KMS-11 (cell line): ENCODE data around the gene MAML2.

Experiments
- H2AFZ ChIP-seq: fragments of 200-600 bp; sonication (generic); 2 replicates; pipeline ENCODE4 v1.6.1; 2016; ENCODE audit warnings: antibody characterized with exemption, mixed run types, low read depth
- H3K27ac ChIP-seq: fragments of 200-600 bp; sonication (generic); 2 replicates; pipeline ENCODE4 v1.6.1; 2016; ENCODE audit warnings: mild to moderate bottlenecking, mixed run types
- H3K27me3 ChIP-seq: fragments of 200-600 bp; sonication (generic); 2 replicates; pipeline ENCODE4 v1.6.1; 2017; ENCODE audit warnings: mild to moderate bottlenecking, low read depth, mixed run types, moderate library complexity; ENCODE audit not compliant: insufficient read depth
- H3K36me3 ChIP-seq: fragments of 200-600 bp; sonication (generic); 2 replicates; pipeline ENCODE4 v1.6.1; 2017; ENCODE audit warnings: mild to moderate bottlenecking, mixed run types; ENCODE audit not compliant: insufficient read depth
- H3K4me1 ChIP-seq: fragments of 200-600 bp; sonication (generic); 2 replicates; pipeline ENCODE4 v1.6.1; 2016; ENCODE audit warnings: mild to moderate bottlenecking, low read depth, mixed run types; ENCODE audit not compliant: poor library complexity, severe bottlenecking
- H3K4me2 ChIP-seq: fragments of 200-600 bp; sonication (generic); 2 replicates; pipeline ENCODE4 v1.7.0; 2016; ENCODE audit warnings: mild to moderate bottlenecking, mixed run types
- H3K4me3 ChIP-seq: fragments of 200-600 bp; sonication (generic); IDR thresholded peaks from 2 replicates; pipeline ENCODE4 v1.6.1; 2017; ENCODE audit warnings: low read depth, low read length, mixed read lengths; ENCODE audit not compliant: insufficient read depth
- H3K79me2 ChIP-seq: fragments of 200-600 bp; sonication (generic); 2 replicates; pipeline ENCODE4 v1.6.1; 2016; ENCODE audit warnings: low read depth, mixed run types; ENCODE audit not compliant: insufficient read depth
- H3K9ac ChIP-seq: fragments of 200-600 bp; sonication (generic); 2 replicates; pipeline ENCODE4 v1.6.1; 2016; ENCODE audit warnings: mild to moderate bottlenecking, mixed run types
- H4K20me1 ChIP-seq: fragments of 200-600 bp; sonication (generic); 2 replicates; pipeline ENCODE4 v1.6.1; 2016; ENCODE audit warnings: mild to moderate bottlenecking, mixed run types; ENCODE audit not compliant: insufficient read depth
- TF ChIP-seq, protein P1 (sequence below): fragments of 200-600 bp; sonication (generic); conservative IDR thresholded peaks from 2 replicates; pipeline ENCODE4 v1.6.1; 2017; ENCODE audit warnings: low read depth, mild to moderate bottlenecking, antibody characterized with exemption, low read length, moderate library complexity, mixed read lengths

Gene MAML2

DNA sequence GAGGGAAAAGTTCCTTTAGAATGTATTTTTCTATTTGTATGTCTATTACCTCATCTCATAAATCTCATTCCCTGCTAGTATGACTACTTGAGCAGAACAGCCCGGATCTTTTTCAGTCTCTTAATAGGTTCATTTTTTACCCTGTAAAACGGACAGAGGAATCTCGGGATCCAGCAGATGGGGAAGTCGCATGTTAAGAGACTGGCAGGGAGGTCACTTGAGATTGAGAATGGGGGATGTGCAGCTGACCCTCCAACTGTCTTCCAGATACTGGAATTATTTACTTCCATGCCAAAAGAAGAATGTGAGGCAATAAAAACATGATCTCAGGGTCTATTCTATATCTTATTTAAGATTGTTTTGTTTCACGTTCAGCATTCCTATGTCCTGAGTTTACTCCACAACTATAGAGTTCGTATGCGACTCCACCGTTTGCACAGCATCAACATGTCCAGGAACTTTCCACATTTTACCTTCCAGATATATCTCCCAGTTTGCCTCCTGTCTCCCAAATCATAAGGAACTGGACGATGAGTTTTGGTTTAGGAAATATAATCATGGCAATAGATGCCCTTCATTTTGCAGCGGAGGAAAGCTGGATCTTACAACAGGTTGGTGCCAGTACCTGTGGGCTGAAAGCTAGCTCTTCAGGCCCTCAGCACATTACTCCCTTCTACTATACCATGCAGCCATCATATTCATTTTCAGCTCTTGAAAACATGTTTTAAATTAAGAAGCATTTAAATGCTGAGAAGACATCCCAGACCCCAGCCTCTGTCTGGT is 181.5 kb downstream of the MAML2 start:
- H3K4me1 ChIP-seq: no peaks in the 10 kb centered on the region
- no peaks in the 10 kb centered on the region for H4K20me1 ChIP-seq
- H3K27ac ChIP-seq: no peak overlapping the region
- no peaks in the 10 kb centered on the region for H3K79me2 ChIP-seq
- H3K27me3 ChIP-seq: no peaks in the 10 kb centered on the region
- TF ChIP-seq, protein P1, sequence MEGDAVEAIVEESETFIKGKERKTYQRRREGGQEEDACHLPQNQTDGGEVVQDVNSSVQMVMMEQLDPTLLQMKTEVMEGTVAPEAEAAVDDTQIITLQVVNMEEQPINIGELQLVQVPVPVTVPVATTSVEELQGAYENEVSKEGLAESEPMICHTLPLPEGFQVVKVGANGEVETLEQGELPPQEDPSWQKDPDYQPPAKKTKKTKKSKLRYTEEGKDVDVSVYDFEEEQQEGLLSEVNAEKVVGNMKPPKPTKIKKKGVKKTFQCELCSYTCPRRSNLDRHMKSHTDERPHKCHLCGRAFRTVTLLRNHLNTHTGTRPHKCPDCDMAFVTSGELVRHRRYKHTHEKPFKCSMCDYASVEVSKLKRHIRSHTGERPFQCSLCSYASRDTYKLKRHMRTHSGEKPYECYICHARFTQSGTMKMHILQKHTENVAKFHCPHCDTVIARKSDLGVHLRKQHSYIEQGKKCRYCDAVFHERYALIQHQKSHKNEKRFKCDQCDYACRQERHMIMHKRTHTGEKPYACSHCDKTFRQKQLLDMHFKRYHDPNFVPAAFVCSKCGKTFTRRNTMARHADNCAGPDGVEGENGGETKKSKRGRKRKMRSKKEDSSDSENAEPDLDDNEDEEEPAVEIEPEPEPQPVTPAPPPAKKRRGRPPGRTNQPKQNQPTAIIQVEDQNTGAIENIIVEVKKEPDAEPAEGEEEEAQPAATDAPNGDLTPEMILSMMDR: no peak
- H2AFZ ChIP-seq: no peak overlapping the region
- no peaks in the 10 kb centered on the region for H3K36me3 ChIP-seq
- H3K4me2 ChIP-seq: no peak overlapping the region
- no peak overlapping the region for H3K9ac ChIP-seq
- H3K4me3 ChIP-seq: no peak overlapping the region

GRCh38 chr11:96160732-96161306 is 182.2 kb downstream of the MAML2 start:
- no peak overlapping the region for H3K4me3 ChIP-seq
- TF ChIP-seq, protein P1: no peak
- no peaks in the 10 kb centered on the region for H4K20me1 ChIP-seq
- no peak overlapping the region for H3K27ac ChIP-seq
- H3K4me2 ChIP-seq: no peak overlapping the region
- no peaks in the 10 kb centered on the region for H3K27me3 ChIP-seq
- no peak overlapping the region for H3K9ac ChIP-seq
- H3K79me2 ChIP-seq: no peaks in the 10 kb centered on the region
- H3K36me3 ChIP-seq: no peaks in the 10 kb centered on the region
- H2AFZ ChIP-seq: no peak overlapping the region
- no peaks in the 10 kb centered on the region for H3K4me1 ChIP-seq

GRCh38 chr11:96159968-96160367 is 183.0 kb downstream of the MAML2 start:
- no peak overlapping the region for H3K27ac ChIP-seq
- no peak overlapping the region for H3K4me3 ChIP-seq
- H3K4me1 ChIP-seq: no peaks in the 10 kb centered on the region
- H2AFZ ChIP-seq: no peak overlapping the region
- TF ChIP-seq, protein P1: no peak
- no peak overlapping the region for H3K9ac ChIP-seq
- no peaks in the 10 kb centered on the region for H3K27me3 ChIP-seq
- no peak overlapping the region for H3K4me2 ChIP-seq
- no peaks in the 10 kb centered on the region for H3K36me3 ChIP-seq
- H3K79me2 ChIP-seq: no peaks in the 10 kb centered on the region
- no peaks in the 10 kb centered on the region for H4K20me1 ChIP-seq

DNA sequence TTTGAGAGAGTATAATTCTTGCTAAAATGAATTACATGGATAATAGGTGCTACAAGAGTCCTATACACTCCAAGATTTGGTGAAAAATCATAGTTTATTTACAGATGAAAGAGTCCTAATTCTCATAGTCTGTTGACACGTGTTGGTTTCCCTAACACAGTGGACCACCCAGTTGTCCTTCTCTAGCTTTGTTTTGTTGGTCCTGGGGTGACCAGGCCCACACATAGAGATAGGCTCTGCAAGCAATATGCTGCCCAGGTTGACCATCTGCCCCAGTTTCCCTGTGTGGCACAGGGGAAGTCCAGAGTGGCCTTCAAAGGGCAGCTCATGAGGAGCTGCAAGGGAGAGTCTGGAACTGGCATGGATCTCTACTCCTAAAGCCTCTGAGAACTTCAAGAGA is 184.9 kb downstream of the MAML2 start:
- H3K79me2 ChIP-seq: no peaks in the 10 kb centered on the region
- H3K4me3 ChIP-seq: no peak overlapping the region
- H2AFZ ChIP-seq: no peak overlapping the region
- no peak overlapping the region for H3K4me2 ChIP-seq
- no peaks in the 10 kb centered on the region for H3K4me1 ChIP-seq
- no peak overlapping the region for H3K9ac ChIP-seq
- no peaks in the 10 kb centered on the region for H4K20me1 ChIP-seq
- no peaks in the 10 kb centered on the region for H3K36me3 ChIP-seq
- H3K27me3 ChIP-seq: no peaks in the 10 kb centered on the region
- TF ChIP-seq, protein P1: no peak
- no peak overlapping the region for H3K27ac ChIP-seq
